DND-41 (cell line): Measurements from ENCODE around the gene VPS33A.

Source experiments
- CTCF ChIP-seq: IDR thresholded peaks from 2 replicates; pipeline ENCODE4 v1.5.1; 2012; ENCODE audit warnings: borderline replicate concordance, low read length, moderate library complexity, mild to moderate bottlenecking; ENCODE audit not compliant: poor library complexity, severe bottlenecking; ENCODE audit errors: extremely low read depth
- EZH2 ChIP-seq: IDR thresholded peaks from 3 replicates; pipeline ENCODE4 v1.6.1; 2012; ENCODE audit warnings: borderline replicate concordance, low read depth, mild to moderate bottlenecking, moderate library complexity, low read length, inconsistent platforms; ENCODE audit not compliant: severe bottlenecking

- TF ChIP-seq CTCF (no peak), EZH2 (no peak)
Observed at GRCh38 chr12:122195405-122195804, 70.9 kb downstream of the VPS33A start.
